Non-pigmented ciliary epithelial cell (primary cell): ENCODE measurements around the gene RPL41.
"Not testable (repeated sequence)": the region's sequence is repeated elsewhere in the genome, so short reads cannot be mapped to it uniquely, and the experiment has no call there.

Experiments used
- DNase-seq: peaks from one replicate; pipeline ENCODE4 v3.0.0-alpha.2; 2010; ENCODE audit warnings: low read depth

Gene RPL41

GRCh38 chr12:56154818-56155217, 38.4 kb downstream of the RPL41 start:
- no peak for DNase-seq

- no peak for DNase-seq
These were observed 38.9 kb downstream of the RPL41 start for GRCh38 chr12:56155256-56155845.

- not testable (repeated sequence) for DNase-seq
These were observed 40.2 kb downstream of the RPL41 start for GRCh38 chr12:56156464-56157200.

- DNase-seq, result peak; percentile 50
These were observed 41.0 kb downstream of the RPL41 start for GRCh38 chr12:56157201-56158028.

DNA sequence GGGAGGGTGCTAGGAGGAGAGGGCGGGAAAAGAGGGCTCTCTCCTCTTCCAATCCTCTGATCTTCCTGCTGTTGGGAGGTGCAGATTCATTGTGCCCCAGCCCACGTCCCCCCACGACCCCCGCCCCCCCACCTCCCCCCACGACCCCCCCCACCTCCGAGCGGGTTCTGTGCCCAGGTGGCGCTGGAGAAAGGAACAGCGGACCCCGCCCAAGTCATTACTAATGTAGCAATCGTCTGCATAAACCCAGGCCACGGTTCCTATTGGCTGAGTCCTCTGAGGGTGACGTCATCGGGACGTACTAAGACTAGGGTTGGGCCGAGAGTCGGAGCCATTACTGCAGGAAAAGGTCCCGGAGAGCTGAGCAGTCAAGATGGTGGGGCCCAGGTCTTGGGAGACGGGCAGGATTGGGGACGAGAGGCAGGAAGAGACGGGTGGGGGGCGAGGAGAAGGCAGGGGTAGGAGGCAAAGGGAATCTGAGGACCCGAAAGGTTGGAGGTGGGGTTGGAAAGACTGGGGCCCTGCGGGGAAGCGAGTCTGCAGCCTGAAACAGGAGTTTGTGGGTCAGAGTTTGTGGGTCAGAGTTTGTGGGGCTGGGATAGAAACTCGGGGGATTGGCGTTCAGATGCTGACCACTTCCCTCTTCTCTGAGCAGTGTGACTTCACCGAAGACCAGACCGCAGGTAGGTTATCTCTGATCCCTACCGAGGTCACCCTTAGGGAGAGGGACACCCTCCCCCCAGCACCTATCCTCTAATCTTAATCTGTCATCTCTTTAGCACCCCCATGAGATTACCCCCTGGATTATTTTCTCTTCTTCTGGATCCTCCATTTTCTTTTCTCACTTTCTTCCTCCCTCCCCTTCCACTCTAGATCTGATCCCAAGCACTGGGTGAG, 41.8 kb downstream of the RPL41 start, which contains the start of gene MYL6:
Gene MYL6 (plus strand): TSS at position 331 of the 897 bp plus-strand sequence. CDS start 43 bp downstream, at position 374.
- DNase-seq, result peak; percentile 93

GRCh38 chr12:56158926-56159461, 42.6 kb downstream of the RPL41 start:
- no peak for DNase-seq

GRCh38 chr12:56159482-56160192, 43.2 kb downstream of the RPL41 start:
- no peak for DNase-seq

GRCh38 chr12:56160193-56160763, 43.8 kb downstream of the RPL41 start:
- DNase-seq, result no peak

- no peak for DNase-seq
These were observed 44.7 kb downstream of the RPL41 start for GRCh38 chr12:56160894-56161689.

- DNase-seq, result no peak
These were observed 45.4 kb downstream of the RPL41 start for GRCh38 chr12:56161690-56162351.

DNA sequence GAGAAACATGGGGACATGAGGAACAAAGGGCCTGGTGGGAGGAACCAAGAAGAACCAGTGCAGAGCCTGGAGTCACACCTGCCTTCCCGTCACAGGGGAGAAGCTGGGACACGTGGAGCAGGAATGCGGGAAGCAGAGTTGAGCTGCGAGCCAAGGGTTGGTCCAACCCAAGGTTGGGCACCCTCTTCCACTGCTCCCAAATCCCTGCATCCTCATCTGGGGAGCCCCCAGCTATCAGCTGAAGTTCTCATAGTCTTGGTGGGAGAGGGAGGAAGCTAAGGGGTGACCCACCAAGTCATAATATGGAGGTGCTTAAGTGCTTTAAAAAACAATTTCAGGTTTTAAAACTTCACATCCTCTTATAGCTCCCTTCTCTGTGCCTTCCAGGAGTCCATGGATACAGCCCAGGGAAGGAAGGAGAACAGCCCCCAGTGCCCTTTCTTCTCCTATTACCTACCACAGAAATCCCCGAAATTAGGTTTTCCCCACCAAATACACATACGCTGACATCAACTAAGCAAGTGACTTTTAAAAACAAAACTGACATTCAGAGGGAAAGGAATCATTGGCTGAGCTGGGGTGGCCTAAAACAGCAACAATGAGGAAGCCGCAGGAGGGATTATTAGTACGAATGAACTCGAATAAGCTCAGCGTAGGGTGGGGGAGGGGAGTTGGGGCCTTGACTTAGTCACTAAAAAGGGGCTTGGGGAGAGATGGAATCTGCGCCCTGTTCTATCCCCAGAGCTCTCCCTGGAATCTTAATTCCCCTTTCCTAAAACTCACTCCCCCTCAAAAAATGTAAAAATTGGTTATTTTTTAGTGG, 46.2 kb downstream of the RPL41 start:
- DNase-seq, result no peak

- DNase-seq, result no peak
These were observed 47.3 kb downstream of the RPL41 start for GRCh38 chr12:56163533-56164344.

DNA sequence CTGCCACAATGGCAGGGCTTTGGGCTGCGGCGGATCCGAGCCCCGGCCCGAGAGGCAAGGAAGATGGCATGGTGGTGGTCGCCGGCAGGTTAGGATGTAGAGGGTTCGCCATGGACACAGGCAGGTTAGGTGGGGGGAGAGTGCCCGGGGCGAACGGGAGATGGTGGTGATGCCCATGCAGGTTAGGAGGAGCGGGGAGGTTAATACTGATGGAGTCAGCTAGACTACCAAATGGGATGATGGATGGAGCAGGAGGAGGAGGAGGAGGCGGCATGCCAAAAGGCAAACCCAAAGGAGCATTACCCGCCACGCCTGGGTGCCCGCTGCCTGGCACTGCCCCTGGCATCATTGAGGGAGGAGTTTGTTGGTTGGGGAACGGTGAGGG, 47.9 kb downstream of the RPL41 start:
- DNase-seq, result no peak

- DNase-seq, result no peak
These were observed 48.9 kb downstream of the RPL41 start for GRCh38 chr12:56165369-56165768.
